ENCODE results near the gene TMOD2. TPM values are rescaled to one million over a fixed set of nuclear protein-coding genes. Genes with fewer than 3 reads are reported as not detected.

The TMOD2 gene
- 10 to 100 TPM in 1 of 2 donors, 1 to 10 TPM in 1; 6.0 to 16.7 TPM for total RNA-seq
- long read RNA-seq, partial matches to known transcripts = 0 of 16 reads
- long read RNA-seq, other reads (novel, unspliced or antisense) = 16 of 16 reads

GRCh38 chr15:51750792-51751696, at the start of gene TMOD2:
TSS of gene TMOD2 (plus strand) at chr15:51751597. CDS start at chr15:51766442, 14,845 bp downstream.
- peak; percentile 94 for ATAC-seq
- peak; percentile 44 for DNase-seq
- intact Hi-C loops (cut with DNase I) = no loop called here

- no peak for ATAC-seq
- intact Hi-C loops (cut with DNase I) = no loop called here
- DNase-seq = no peak
Measured at GRCh38 chr15:51702710-51703109, 48.7 kb upstream of the TMOD2 start.

- no peak for DNase-seq
- intact Hi-C loops (cut with DNase I) = no loop called here
- peak; percentile 19 to 75 for ATAC-seq
Measured at GRCh38 chr15:51706291-51706690, 45.1 kb upstream of the TMOD2 start.

GRCh38 chr15:51706926-51707608, 44.3 kb upstream of the TMOD2 start:
- intact Hi-C loops (cut with DNase I) = no loop called here
- no peak for DNase-seq
- no peak for ATAC-seq

- peak; percentile 43 to 57 for ATAC-seq
- intact Hi-C loops (cut with DNase I) = no loop called here
- DNase-seq = no peak
Measured at GRCh38 chr15:51708013-51708412, 43.4 kb upstream of the TMOD2 start.

- intact Hi-C loops (cut with DNase I) = no loop called here
- DNase-seq (no peak), ATAC-seq (no peak)
Measured at GRCh38 chr15:51709031-51709430, 42.4 kb upstream of the TMOD2 start.

GRCh38 chr15:51714162-51714561, 37.2 kb upstream of the TMOD2 start:
- ATAC-seq (no peak), DNase-seq (no peak)
- intact Hi-C loops (cut with DNase I) = no loop called here

- no peak for ATAC-seq
- intact Hi-C loops (cut with DNase I) = no loop called here
Measured at GRCh38 chr15:51714911-51715310, 36.5 kb upstream of the TMOD2 start.

GRCh38 chr15:51718219-51718618, 33.2 kb upstream of the TMOD2 start:
- intact Hi-C loops (cut with DNase I) = no loop called here
- DNase-seq = no peak
- ATAC-seq = no peak

More at GRCh38 chr15:51714911-51715310, 36.5 kb upstream of the TMOD2 start:
- no peak for DNase-seq

GRCh38 chr15:51718746-51719145, 32.7 kb upstream of the TMOD2 start:
- intact Hi-C loops (cut with DNase I) = no loop called here
- DNase-seq (no peak), ATAC-seq (no peak)

GRCh38 chr15:51720201-51720995, 31.0 kb upstream of the TMOD2 start:
- no peak for DNase-seq
- intact Hi-C loops (cut with DNase I) = no loop called here
- ATAC-seq = no peak

- DNase-seq (no peak), ATAC-seq (peak in 1 of 2 donors; percentile 89)
- intact Hi-C loops (cut with DNase I) = no loop called here
Measured at GRCh38 chr15:51721199-51721960, 30.0 kb upstream of the TMOD2 start.

- ATAC-seq (no peak), DNase-seq (no peak)
- intact Hi-C loops (cut with DNase I) = no loop called here
Measured at GRCh38 chr15:51724199-51724598, 27.2 kb upstream of the TMOD2 start.

- intact Hi-C loops (cut with DNase I) = no loop called here
- DNase-seq = no peak
- ATAC-seq = no peak
Measured at GRCh38 chr15:51724673-51725072, 26.7 kb upstream of the TMOD2 start.

- DNase-seq = peak; percentile 64
- ATAC-seq = peak; percentile 94 to 99
- intact Hi-C loops (cut with DNase I) = no loop called here
Measured at GRCh38 chr15:51726302-51727073, 24.9 kb upstream of the TMOD2 start.

GRCh38 chr15:51727141-51727897, 24.1 kb upstream of the TMOD2 start:
- intact Hi-C loops (cut with DNase I) = no loop called here
- DNase-seq (no peak), ATAC-seq (peak in 1 of 2 donors; percentile 25)

- peak; percentile 77 to 82 for ATAC-seq
- DNase-seq = no peak
- intact Hi-C loops (cut with DNase I) = no loop called here
Measured at GRCh38 chr15:51731549-51732267, 19.7 kb upstream of the TMOD2 start.

Measured in left cardiac atrium (tissue), 4 donors.